Upper lobe of right lung (tissue), 1 donor: Measurements from ENCODE around the gene PARS2. TPM values are rescaled to one million over a fixed set of nuclear protein-coding genes. Genes with fewer than 3 reads are reported as not detected.

Experiments
- ATAC-seq: fragments of 200-7000 bp; cut with Tn5 transposase; one replicate; pipeline ENCODE4 v1.9.1; 2020; ENCODE audit warnings: mild to moderate bottlenecking, moderate library complexity
- DNase-seq: peaks from one replicate; pipeline ENCODE4 v3.0.0-alpha.2; 2020
- H3K27ac ChIP-seq: fragments of 200-600 bp; one replicate; pipeline ENCODE4 v1.8.0; 2022
- H3K27me3 ChIP-seq: fragments of 200-600 bp; one replicate; pipeline ENCODE4 v1.8.0; 2022; ENCODE audit warnings: mild to moderate bottlenecking
- H3K36me3 ChIP-seq: fragments of 200-600 bp; one replicate; pipeline ENCODE4 v1.8.0; 2022
- H3K4me1 ChIP-seq: fragments of 200-600 bp; one replicate; pipeline ENCODE4 v1.8.0; 2022
- H3K4me3 ChIP-seq: fragments of 200-600 bp; one replicate; pipeline ENCODE4 v1.8.0; 2022; ENCODE audit warnings: mild to moderate bottlenecking
- H3K9me3 ChIP-seq: fragments of 200-600 bp; one replicate; pipeline ENCODE4 v1.8.0; 2022
- intact Hi-C: fragments of 100-400 bp; cut with DNase I; formaldehyde crosslinking; loops from one replicate; pipeline ENCODE4 v1.11.0; 2022
- total RNA-seq: library from RNA; stranded (reverse); fragmentation: NEBNext Ultra II Directional; extraction: Animal tissue kit (Norgen Biotek cat#: 25700); gene quantifications from one replicate; pipeline ENCODE4 v1.2.1, GENCODE V29; 2021
- TF ChIP-seq, protein P1 (sequence below): fragments of 200-600 bp; IDR thresholded peaks from one replicate; pipeline ENCODE4 v1.8.0; 2022; ENCODE audit warnings: antibody characterized with exemption
- donor health status: DM: no; HTN: yes; CAD: no; lungs with severe emphysema.

Gene PARS2
- total RNA-seq, 1 donor from 2014 or later: 3.5 TPM

DNA sequence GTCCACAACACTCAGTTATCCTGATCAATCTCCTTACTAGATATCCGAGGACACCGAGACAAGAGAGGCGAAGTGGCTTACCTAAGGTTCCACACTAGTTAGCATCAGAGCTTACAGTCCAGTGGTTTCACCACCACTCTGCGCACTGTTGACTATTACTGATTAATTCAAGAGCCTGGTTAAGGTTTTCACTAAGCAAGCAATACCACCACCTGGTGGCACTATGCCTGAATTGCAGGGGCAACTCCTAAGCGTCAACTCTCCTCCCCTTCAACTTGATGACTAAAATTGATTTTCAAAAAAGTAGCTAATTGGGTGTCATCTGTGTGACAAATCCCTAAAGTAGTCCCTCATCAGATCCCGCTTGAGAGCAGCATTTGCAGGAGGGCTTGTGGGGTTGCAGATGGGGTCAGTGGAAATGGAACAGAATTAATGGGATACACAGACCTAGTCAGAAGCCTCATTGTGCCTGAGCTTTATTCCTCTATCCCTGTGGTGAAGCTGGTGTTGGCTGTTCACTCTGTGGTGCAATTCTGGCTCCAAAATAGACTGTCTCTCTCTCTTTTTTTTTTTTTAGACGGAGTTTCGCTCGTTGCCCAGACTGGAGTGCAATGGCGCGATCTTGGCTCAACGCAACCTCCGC, 27.7 kb upstream of the PARS2 start:
- no peak overlapping the region for H3K27ac ChIP-seq
- DNase-seq (no peak), ATAC-seq (no peak)
- no peaks in the 10 kb centered on the region for H3K9me3 ChIP-seq
- H3K27me3 ChIP-seq: no peaks in the 10 kb centered on the region
- no peaks in the 10 kb centered on the region for H3K4me1 ChIP-seq
- H3K4me3 ChIP-seq: no peak overlapping the region
- TF ChIP-seq, protein P1, sequence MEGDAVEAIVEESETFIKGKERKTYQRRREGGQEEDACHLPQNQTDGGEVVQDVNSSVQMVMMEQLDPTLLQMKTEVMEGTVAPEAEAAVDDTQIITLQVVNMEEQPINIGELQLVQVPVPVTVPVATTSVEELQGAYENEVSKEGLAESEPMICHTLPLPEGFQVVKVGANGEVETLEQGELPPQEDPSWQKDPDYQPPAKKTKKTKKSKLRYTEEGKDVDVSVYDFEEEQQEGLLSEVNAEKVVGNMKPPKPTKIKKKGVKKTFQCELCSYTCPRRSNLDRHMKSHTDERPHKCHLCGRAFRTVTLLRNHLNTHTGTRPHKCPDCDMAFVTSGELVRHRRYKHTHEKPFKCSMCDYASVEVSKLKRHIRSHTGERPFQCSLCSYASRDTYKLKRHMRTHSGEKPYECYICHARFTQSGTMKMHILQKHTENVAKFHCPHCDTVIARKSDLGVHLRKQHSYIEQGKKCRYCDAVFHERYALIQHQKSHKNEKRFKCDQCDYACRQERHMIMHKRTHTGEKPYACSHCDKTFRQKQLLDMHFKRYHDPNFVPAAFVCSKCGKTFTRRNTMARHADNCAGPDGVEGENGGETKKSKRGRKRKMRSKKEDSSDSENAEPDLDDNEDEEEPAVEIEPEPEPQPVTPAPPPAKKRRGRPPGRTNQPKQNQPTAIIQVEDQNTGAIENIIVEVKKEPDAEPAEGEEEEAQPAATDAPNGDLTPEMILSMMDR: peak; percentile 49
- intact Hi-C loops: no loop called here
- no peaks in the 10 kb centered on the region for H3K36me3 ChIP-seq

DNA sequence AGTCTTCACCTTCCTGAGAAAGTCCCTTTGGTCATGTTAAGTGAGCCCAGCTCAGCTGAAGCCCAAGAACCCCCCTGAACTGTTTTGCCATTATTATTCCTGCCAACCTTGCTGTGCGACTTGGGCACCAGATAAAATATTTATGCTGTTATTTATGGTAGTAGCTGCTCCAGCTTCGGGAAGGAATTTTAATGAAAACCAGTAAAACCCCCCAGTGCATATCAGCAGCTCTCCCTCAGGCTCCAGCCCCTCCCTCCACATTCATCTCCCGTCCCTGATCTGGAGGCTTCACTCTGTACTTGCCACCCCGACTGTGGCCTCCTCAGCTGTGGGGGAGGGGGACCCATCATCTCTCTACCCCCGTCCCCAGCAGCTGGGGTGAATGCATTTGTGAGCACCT, 24.1 kb upstream of the PARS2 start:
- no peaks in the 10 kb centered on the region for H3K27me3 ChIP-seq
- no peak for ATAC-seq
- H3K4me1 ChIP-seq: no peaks in the 10 kb centered on the region
- no peak for DNase-seq
- no peak overlapping the region for H3K27ac ChIP-seq
- no peak overlapping the region for H3K4me3 ChIP-seq
- H3K36me3 ChIP-seq: no peaks in the 10 kb centered on the region
- TF ChIP-seq, protein P1: no peak
- H3K9me3 ChIP-seq: no peaks in the 10 kb centered on the region
- intact Hi-C loops: no loop called here

DNA sequence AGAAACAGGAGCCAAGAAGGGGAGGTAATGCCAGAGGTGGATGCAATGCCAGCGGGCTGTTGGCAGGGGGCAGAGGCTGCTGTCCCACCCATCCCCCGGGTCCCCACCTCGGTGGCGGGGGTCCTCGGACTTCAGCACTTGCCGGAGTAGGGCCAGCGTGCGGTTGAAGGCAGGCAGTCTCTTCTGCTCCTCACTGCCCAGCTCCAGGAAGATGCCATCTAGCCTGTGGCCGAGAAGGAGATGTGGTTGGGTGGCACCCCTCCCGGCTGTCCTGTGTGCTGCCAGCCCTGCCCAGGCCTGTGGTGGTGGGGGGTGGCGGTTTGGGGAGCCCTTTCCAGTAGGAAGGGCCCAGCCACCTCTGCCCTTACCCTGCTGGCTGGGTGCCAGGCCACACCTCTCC, 23.3 kb upstream of the PARS2 start:
- Histone ChIP-seq H3K36me3 (no peaks in the 10 kb centered on the region), H3K9me3 (no peaks in the 10 kb centered on the region), H3K4me3 (no peak overlapping the region), H3K27ac (no peak overlapping the region), H3K27me3 (no peaks in the 10 kb centered on the region), H3K4me1 (no peaks in the 10 kb centered on the region)
- TF ChIP-seq, protein P1: no peak
- intact Hi-C loops: no loop called here
- DNase-seq: no peak
- peak; percentile 15 for ATAC-seq

DNA sequence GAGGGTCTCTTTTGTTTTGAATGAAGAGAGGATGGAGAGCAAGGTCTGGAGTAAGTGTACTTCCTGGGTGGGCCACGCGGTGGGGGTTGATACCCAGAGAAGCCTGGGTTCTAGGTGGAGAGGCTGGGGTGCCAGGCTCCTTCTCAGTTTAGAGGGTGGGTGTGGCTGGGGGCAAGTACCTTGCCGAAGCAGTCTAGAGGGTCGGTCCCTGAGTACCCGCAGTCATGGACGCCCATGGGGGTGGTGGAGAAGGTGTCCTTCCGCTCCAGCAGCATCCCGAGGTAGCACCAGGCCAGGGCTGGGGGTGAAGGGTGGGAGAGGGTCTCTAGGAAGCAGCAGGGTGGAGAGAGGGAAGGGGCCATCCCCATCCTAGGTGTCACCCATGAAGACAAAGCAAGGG, 22.5 kb upstream of the PARS2 start:
- ATAC-seq: no peak

DNA sequence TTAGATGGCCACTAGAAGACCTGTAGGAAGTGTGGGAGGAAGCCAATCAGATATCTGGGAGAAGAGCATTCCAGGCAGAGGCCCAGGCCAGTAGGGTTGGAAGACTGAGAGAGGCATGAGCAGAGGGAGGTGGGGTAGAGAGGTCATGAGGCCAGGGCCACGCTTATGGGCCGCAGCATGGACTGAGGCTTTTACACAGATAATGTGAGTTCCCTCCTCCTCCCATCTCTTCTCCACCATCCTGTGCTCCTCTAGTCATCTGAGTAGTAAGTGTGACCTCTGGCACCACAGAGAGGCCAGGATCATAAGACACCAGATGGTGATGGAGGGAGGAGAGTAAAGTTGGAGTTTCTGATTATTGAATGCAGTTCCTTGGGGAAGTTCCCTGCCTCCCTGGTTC, 19.7 kb upstream of the PARS2 start:
- no peaks in the 10 kb centered on the region for H3K36me3 ChIP-seq
- H3K4me1 ChIP-seq: no peaks in the 10 kb centered on the region
- intact Hi-C loops: no loop called here
- TF ChIP-seq, protein P1: no peak
- no peak overlapping the region for H3K4me3 ChIP-seq
- H3K9me3 ChIP-seq: no peaks in the 10 kb centered on the region
- H3K27me3 ChIP-seq: no peaks in the 10 kb centered on the region
- H3K27ac ChIP-seq: no peak overlapping the region
- no peak for DNase-seq
- no peak for ATAC-seq

More for the DNA sequence above, 22.5 kb upstream of the PARS2 start:
- TF ChIP-seq, protein P1: no peak
- intact Hi-C loops: no loop called here
- no peak for DNase-seq
- Histone ChIP-seq H3K27me3 (no peaks in the 10 kb centered on the region), H3K27ac (no peak overlapping the region), H3K4me3 (no peak overlapping the region), H3K9me3 (no peaks in the 10 kb centered on the region), H3K4me1 (no peaks in the 10 kb centered on the region), H3K36me3 (no peaks in the 10 kb centered on the region)

DNA sequence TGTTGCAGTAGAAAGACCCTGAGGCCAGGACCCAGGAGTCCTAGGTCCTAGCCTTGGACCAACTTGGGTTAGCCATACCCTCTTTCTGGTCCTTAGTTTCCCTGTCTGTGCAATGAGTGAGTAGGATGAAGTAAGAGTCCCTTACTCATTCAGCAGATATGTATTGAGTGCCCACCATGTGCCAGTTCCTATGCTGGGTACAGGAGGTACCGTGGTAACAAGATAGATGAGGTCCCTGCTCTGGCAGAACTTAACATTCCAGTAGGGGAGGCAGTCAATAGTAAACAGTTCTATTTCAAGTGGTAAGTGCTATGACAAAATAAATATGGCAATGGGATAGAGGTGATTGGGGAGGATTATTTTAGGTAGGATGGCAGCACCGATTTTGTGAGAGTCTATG, 18.3 kb upstream of the PARS2 start:
- ATAC-seq (no peak), DNase-seq (no peak)
- no peak overlapping the region for H3K27ac ChIP-seq
- H3K36me3 ChIP-seq: no peaks in the 10 kb centered on the region
- no peaks in the 10 kb centered on the region for H3K9me3 ChIP-seq
- intact Hi-C loops: no loop called here
- TF ChIP-seq, protein P1: no peak
- H3K4me1 ChIP-seq: no peaks in the 10 kb centered on the region
- no peaks in the 10 kb centered on the region for H3K27me3 ChIP-seq
- H3K4me3 ChIP-seq: no peak overlapping the region
